KOPT-K1 (cell line): ENCODE data around the gene PPIE.
"Not testable (repeated sequence)": the region's sequence is repeated elsewhere in the genome, so short reads cannot be mapped to it uniquely, and the experiment has no call there.

Experiments used
- H3K27ac ChIP-seq: fragments of 200-600 bp; sonication (generic); 2 replicates; pipeline ENCODE4 v1.5.1; 2016; ENCODE audit warnings: antibody characterized with exemption, mild to moderate bottlenecking, low read depth, low read length; ENCODE audit not compliant: poor library complexity, severe bottlenecking
- H3K36me3 ChIP-seq: fragments of 200-600 bp; sonication (generic); 2 replicates; pipeline ENCODE4 v1.5.1; 2017; ENCODE audit warnings: antibody characterized with exemption, mild to moderate bottlenecking, low read length, moderate library complexity; ENCODE audit not compliant: insufficient read depth
- H3K9me3 ChIP-seq: fragments of 200-600 bp; sonication (generic); 2 replicates; pipeline ENCODE4 v1.5.1; 2017; ENCODE audit warnings: antibody characterized with exemption, low read length, mild to moderate bottlenecking; ENCODE audit not compliant: insufficient read depth, poor library complexity, severe bottlenecking

PPIE gene

DNA sequence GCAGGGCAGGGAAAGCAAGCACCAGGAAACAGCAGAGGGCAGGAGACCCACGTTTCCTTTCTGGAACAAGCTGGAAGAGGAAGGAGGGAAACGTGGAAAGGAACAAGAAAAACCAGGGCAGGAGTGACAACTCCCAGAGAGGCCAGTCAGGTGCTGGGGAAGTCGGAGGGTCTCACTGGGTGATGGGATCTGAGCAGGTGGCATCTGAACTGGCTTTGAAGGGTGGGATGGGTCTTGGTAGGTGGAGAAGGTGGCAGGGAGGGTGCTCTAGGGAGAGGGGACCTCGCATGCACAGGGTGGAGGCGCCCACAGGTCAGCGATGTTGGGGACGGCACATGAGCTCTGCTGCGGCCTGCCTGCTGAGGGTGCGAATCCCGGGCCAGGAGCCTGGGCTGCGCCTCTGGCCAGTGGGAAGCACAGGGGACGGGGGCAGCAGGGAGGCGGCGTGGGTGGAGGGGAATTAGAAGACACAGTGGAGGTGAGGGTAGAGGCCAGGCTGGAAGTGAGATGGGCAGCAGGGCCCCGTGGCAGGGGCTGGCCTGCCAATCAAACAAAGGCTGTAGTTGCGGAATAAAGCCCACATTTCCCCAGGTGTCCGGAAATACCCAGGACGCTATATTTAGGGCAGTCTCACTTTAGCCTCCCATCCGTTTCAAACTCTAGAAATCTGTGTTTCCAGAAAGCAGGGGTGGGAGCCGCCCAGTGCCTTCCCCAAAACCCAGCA, 37.2 kb downstream of the PPIE start:
- H3K36me3 ChIP-seq, H3K9me3 ChIP-seq, H3K27ac ChIP-seq: not testable (repeated sequence)

GRCh38 chr1:39776400-39776713, 37.7 kb downstream of the PPIE start:
- H3K36me3 ChIP-seq, result no peaks in the 10 kb centered on the region
- no peak overlapping the region for H3K27ac ChIP-seq

GRCh38 chr1:39776886-39777285, 38.2 kb downstream of the PPIE start:
- Histone ChIP-seq H3K9me3 (no peaks in the 10 kb centered on the region), H3K27ac (no peak overlapping the region), H3K36me3 (no peaks in the 10 kb centered on the region)

More at GRCh38 chr1:39776400-39776713, 37.7 kb downstream of the PPIE start:
- H3K9me3 ChIP-seq, result no peaks in the 10 kb centered on the region

- Histone ChIP-seq H3K9me3 (no peaks in the 10 kb centered on the region), H3K36me3 (no peaks in the 10 kb centered on the region), H3K27ac (no peak overlapping the region)
These were observed 38.6 kb downstream of the PPIE start for GRCh38 chr1:39777306-39777705.

DNA sequence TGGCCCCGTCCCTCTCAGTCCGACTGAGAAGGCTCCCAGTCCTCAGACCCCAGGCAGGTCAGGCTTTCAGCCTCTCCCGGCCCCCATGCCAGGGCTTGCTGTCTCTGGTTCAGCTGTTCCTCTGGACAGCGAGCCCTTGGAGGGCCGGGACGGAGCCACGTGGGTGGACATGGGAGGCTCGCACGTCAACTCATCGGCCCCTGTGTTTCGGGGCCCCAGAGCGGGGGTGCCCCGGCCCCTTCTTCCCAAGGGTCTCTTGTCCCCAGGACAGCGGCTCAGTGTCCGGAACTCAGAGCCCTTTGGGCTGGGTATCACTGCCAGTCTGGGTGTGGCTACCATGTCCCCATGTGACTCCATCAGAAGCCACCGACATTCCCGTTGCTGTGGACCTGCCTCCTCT, 39.2 kb downstream of the PPIE start:
- not testable (repeated sequence) for H3K9me3 ChIP-seq, H3K36me3 ChIP-seq, H3K27ac ChIP-seq

- H3K27ac ChIP-seq, H3K36me3 ChIP-seq, H3K9me3 ChIP-seq: not testable (repeated sequence)
These were observed 39.9 kb downstream of the PPIE start for GRCh38 chr1:39778463-39779099.

DNA sequence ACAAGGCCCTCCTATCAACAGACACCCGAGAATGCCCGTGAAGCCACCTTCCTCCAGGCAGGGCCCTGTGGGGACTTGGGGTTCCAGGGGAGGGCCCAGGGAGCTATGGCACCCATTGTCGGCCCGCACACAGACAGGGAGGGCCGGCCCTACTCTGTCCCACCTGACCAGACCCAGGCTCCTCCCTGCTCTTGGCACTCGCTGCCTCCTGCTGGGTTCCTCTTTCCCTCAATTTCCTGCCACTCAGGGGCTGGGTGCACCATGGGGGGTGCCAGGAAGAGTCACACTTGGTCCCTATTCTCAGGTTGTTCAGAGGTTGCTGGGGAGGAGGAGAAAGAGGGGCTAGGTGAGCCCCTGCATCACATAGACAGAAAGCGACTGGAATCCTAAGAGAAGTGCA, 40.5 kb downstream of the PPIE start:
- H3K36me3 ChIP-seq, result no peaks in the 10 kb centered on the region
- no peak overlapping the region for H3K27ac ChIP-seq
- no peaks in the 10 kb centered on the region for H3K9me3 ChIP-seq

- Histone ChIP-seq H3K36me3 (no peaks in the 10 kb centered on the region), H3K9me3 (no peaks in the 10 kb centered on the region), H3K27ac (no peak overlapping the region)
These were observed 41.1 kb downstream of the PPIE start for GRCh38 chr1:39779821-39780220.

DNA sequence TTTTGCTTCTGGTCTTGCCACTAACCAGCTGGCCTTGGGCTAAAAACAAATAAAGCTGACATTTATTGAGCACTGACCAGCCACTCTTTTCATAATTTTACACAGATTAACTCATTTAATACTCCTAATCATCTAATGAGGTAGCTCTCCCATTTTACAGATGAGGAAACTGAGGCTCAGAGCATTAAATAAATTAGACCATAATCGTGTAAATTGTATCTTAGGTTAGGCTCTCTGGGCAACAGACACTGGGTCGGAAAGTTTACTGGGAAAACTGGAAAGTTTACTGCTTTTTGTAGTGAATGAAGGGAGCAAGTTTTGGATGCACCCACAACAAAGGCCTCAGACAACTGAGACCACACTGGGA, 42.6 kb downstream of the PPIE start:
- no peak overlapping the region for H3K27ac ChIP-seq
- no peaks in the 10 kb centered on the region for H3K36me3 ChIP-seq
- no peaks in the 10 kb centered on the region for H3K9me3 ChIP-seq

- Histone ChIP-seq H3K27ac (no peak overlapping the region), H3K9me3 (no peaks in the 10 kb centered on the region), H3K36me3 (no peaks in the 10 kb centered on the region)
These were observed 43.4 kb downstream of the PPIE start for GRCh38 chr1:39782103-39782502.

DNA sequence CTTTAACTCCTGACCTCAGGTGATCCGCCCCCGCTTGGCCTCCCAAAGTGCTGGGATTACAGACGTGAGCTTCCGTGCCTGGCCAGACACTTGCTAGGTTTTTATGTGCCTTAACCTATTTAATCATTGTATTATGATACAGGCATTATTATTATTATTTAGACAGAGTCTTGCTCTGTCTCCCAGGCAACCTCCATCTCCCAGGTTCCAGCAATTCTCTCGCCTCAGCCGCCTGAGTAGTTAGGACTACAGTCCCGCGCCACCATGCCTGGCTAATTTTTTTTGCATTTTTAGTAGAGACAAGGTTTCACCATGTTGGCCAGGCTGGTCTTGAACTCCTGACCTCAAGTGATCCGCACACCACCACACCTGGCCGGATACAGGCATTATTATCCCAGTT, 44.0 kb downstream of the PPIE start:
- not testable (repeated sequence) for H3K36me3 ChIP-seq, H3K27ac ChIP-seq, H3K9me3 ChIP-seq

DNA sequence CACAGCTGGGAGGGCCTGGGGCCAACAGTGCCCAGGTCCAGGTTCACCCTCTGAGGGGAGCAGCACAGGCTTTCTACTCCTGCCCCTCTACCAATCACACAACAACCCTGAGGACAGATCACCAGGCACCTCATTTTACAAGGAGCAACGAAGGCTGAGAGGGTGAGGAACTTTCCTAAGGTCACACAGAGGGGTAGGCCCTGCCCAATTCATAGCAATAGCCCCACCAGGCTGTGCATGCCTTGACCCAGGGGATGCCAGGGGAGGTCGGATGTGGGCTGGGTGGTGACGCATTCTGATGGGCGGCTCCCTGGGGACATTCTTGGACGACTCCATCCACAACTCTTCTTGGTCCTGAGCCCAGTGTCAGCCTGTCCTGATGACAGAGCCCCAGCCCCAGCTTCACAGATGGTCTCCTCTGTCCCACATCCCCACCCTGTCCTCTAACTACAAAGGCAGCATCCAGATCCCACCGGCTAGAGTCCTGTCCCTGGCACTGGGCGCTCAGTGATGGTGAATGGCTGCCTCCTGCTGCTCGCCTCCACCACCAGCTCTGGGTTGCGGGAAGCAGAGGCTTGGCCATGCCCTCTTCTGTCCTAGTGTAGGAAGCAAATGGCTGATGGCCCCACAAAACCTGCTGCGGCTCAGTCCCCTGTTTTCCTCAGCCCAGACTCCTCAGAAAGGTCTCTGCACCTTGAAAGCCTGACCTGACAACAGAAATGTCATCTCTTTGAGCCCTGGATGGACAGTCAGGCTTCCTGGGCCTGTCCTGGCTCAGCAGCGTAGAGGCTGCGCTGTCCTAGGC, 47.8 kb downstream of the PPIE start:
- not testable (repeated sequence) for H3K27ac ChIP-seq, H3K9me3 ChIP-seq, H3K36me3 ChIP-seq

- H3K36me3 ChIP-seq, H3K9me3 ChIP-seq, H3K27ac ChIP-seq: not testable (repeated sequence)
These were observed 48.4 kb downstream of the PPIE start for GRCh38 chr1:39787108-39787375.

- Histone ChIP-seq H3K27ac (no peak overlapping the region), H3K9me3 (no peaks in the 10 kb centered on the region), H3K36me3 (no peaks in the 10 kb centered on the region)
These were observed 48.8 kb downstream of the PPIE start for GRCh38 chr1:39787468-39787867.

DNA sequence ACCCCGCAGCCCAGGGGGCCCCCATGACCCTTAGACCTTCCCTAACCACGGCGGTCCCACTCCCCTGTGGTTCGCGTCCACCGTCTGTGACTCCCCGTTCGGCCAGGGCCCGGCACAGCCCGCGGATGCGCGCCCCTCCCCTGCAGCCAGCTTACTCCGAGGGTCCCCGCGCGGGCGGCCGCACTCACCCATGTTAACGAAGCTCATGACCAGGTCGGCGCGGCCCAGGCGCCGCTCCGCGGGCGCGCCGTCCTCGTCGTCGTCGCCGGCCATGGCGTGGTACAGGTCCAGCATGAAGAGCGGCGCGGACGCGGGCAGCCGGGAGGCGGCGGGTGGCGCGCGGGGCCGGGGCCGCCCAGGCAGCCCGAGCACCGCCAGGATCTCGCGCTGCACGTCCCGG, 49.3 kb downstream of the PPIE start:
- H3K36me3 ChIP-seq, H3K27ac ChIP-seq, H3K9me3 ChIP-seq: not testable (repeated sequence)

DNA sequence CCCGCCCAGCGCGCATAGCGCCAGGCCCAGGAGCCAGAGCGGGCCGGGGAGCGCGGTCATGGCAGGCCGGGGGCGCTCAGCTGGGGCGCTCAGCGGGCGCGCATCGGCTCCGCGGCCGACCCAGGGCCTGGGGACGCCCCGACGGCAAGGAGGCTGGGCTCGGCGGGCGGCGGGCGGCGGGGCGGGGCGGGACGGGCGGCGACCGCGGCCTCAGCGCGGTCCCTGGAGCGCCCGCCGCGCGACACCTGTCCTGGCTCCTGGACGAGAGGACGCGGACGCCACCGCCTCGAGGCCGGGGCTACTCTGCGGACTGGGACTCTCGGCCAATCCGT, 49.7 kb downstream of the PPIE start:
- no peaks in the 10 kb centered on the region for H3K9me3 ChIP-seq
- no peaks in the 10 kb centered on the region for H3K36me3 ChIP-seq
- no peak overlapping the region for H3K27ac ChIP-seq
